Thyroid gland (tissue), 4 donors: ENCODE measurements around the gene EIF6. TPM values are rescaled to one million over a fixed set of nuclear protein-coding genes. Genes with fewer than 3 reads are reported as not detected.

ENCODE experiments used
- DNase-seq, 2 donors: peaks; one replicate each; pipeline ENCODE4 v3.0.0-alpha.2; 2019
- H3K27ac ChIP-seq, 3 donors: fragments of 200-600 bp; sonication (generic); 1 replicate in 2 of 3; 2 replicates in 1 of 3; pipeline ENCODE4 v1.5.1; 2016 to 2019; ENCODE audit warnings: mild to moderate bottlenecking in 1 of 3, moderate library complexity in 1 of 3
- H3K27me3 ChIP-seq: fragments of 200-600 bp; sonication (generic); one replicate; pipeline ENCODE4 v1.5.1; 2019
- H3K36me3 ChIP-seq, 2 donors: fragments of 200-600 bp; sonication (generic); one replicate each; pipeline ENCODE4 v1.5.1; 2016 to 2019
- H3K4me1 ChIP-seq, 2 donors: fragments of 200-600 bp; sonication (generic); one replicate each; pipeline ENCODE4 v1.5.1; 2017 to 2019
- H3K4me3 ChIP-seq, 3 donors: fragments of 200-600 bp; sonication (generic); replicated peaks in 1 of 3; 1 replicate in 2 of 3; 2 replicates in 1 of 3; pipeline ENCODE4 v1.5.1; 2016; ENCODE audit warnings: mild to moderate bottlenecking in 1 of 3
- H3K9me3 ChIP-seq: fragments of 200-600 bp; sonication (generic); one replicate; pipeline ENCODE4 v1.5.1; 2017
- CTCF ChIP-seq, 6 experiments: fragments of 200-600 bp in 3 of 6; fragments of 450-650 bp in 3 of 6; sonication (generic) in 3 of 6; IDR thresholded peaks; one replicate each; pipeline ENCODE4 v1.5.1; 2016 to 2019; ENCODE audit warnings: antibody characterized with exemption in 6 of 6, mild to moderate bottlenecking in 2 of 6, inconsistent platforms in 1 of 6, moderate library complexity in 1 of 6
- POLR2A ChIP-seq, 2 donors: fragments of 450-650 bp; IDR thresholded peaks; one replicate each; pipeline ENCODE4 v1.6.1; 2017; ENCODE audit warnings: antibody characterized with exemption in 2 of 2, mild to moderate bottlenecking in 2 of 2, moderate library complexity in 1 of 2
- WGBS, 2 donors: methylation state at CpG; one replicate each; pipeline ENCODE4 v1.1.5; 2017; 5-methylcytosine and 5-hydroxymethylcytosine counted together
- intact Hi-C: fragments of 100-400 bp; cut with DNase I; formaldehyde crosslinking; loops from one replicate; pipeline ENCODE4 v1.15.1; 2023
- total RNA-seq, 4 donors: library from RNA; depleted of rRNA; stranded (reverse); fragments of >200 nt; gene quantifications; one replicate each; pipeline ENCODE4 v1.2.3, GENCODE V29; 2016

Gene EIF6
- total RNA-seq, 4 donors from 2014 or later, result 30.3 to 94.2 (median 65.7) TPM

DNA sequence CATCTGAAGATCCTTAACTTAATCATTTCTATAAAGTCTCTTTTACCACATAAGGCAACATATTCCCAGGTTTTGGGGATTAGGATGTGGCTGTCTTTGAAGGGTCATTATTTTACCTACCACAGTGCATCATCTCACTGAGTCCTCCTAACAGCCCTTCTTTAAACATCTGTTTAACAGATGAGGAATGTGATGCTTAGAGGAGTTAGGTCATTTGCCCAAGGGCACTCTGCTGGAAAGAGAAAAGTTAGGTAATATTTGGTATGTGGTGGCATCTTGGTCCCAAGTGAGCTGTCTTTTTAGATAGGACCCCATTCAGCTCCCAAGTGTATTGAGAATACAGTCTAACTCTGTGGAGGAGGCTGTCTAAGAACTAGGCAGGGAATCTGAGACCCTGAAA is 47.1 kb downstream of the EIF6 start:
- Histone ChIP-seq H3K27me3 (no peaks in the 10 kb centered on the region), H3K4me3 (no peak overlapping the region), H3K4me1 (no peaks in the 10 kb centered on the region), H3K36me3 (no peaks in the 10 kb centered on the region), H3K9me3 (no peaks in the 10 kb centered on the region), H3K27ac (no peak overlapping the region)
- DNase-seq, result no peak
- intact Hi-C loops, result no loop called here
- no peak for TF ChIP-seq POLR2A (IDR thresholded peaks at IDR 0.05)
- no peak for TF ChIP-seq CTCF (IDR thresholded peaks at IDR 0.05)

- Histone ChIP-seq H3K4me3 (no peak overlapping the region), H3K27me3 (no peaks in the 10 kb centered on the region), H3K27ac (no peak overlapping the region), H3K9me3 (no peaks in the 10 kb centered on the region), H3K36me3 (no peaks in the 10 kb centered on the region), H3K4me1 (no peaks in the 10 kb centered on the region)
- WGBS, 2 donors, result 74 to 95% methylated on average over 6 of the region's 6 CpGs
- no peak for TF ChIP-seq POLR2A (IDR thresholded peaks at IDR 0.05)
- no peak for TF ChIP-seq CTCF (IDR thresholded peaks at IDR 0.05)
- intact Hi-C loops, result no loop called here
- peak in 1 of 2 donors; percentile 21 for DNase-seq
Measured at GRCh38 chr20:35235881-35236280, 48.7 kb downstream of the EIF6 start.

DNA sequence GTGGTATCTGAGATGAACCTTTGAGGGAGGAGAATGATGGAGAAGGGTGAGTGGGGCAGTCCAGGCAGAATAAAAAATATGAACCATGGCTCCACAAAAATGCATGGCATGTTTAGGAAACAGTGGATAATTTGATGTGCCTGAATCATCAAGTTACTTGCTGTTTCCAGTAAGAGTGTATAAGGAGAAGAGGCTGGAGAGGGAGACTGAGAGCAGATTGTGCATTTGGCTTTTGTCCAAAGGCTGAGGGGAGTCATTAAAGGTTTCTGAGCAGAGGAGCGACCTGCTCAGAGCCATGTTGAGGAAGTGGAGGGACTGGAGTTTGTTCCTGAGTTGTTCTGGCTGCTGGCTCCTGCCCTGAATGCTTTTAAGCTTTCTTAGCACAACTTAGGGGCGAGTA is 52.0 kb downstream of the EIF6 start:
- WGBS, 2 donors, result 76 to 77% methylated on average over 2 of the region's 2 CpGs
- no peak for DNase-seq
- H3K4me1 ChIP-seq, result no peaks in the 10 kb centered on the region
- intact Hi-C loops, result no loop called here
- H3K27me3 ChIP-seq, result no peaks in the 10 kb centered on the region
- H3K27ac ChIP-seq, result no peak overlapping the region
- no peak overlapping the region for H3K4me3 ChIP-seq
- H3K9me3 ChIP-seq, result no peaks in the 10 kb centered on the region
- no peaks in the 10 kb centered on the region for H3K36me3 ChIP-seq
- TF ChIP-seq POLR2A (IDR thresholded peaks at IDR 0.05) (no peak), CTCF (IDR thresholded peaks at IDR 0.05) (no peak)

Other genes starting within 250 kb of the EIF6 start
- 10 to 100 TPM; 53.3 to 76.8 (median 73.5) TPM for gene TRPC4AP, start 192.0 kb downstream of the EIF6 start, total RNA-seq
- 10 to 100 TPM; 13.7 to 31.0 (median 25.0) TPM for gene EDEM2, start 137.4 kb downstream of the EIF6 start, total RNA-seq
- 10 to 100 TPM; 11.2 to 56.0 (median 37.9) TPM for gene PROCR, start 112.7 kb downstream of the EIF6 start, total RNA-seq
- gene MMP24, start 58.1 kb downstream of the EIF6 start, total RNA-seq, result 1 to 10 TPM in 1 of 4 donors, under 1 TPM in 3; 0.67 to 1.6 (median 0.92) TPM
- 10 to 100 TPM; 18.3 to 40.3 (median 28.8) TPM for gene MMP24OS, start 6.7 kb downstream of the EIF6 start, total RNA-seq
- gene FAM83C, start 7.7 kb upstream of the EIF6 start, total RNA-seq, result not detected
- 10 to 100 TPM; 33.3 to 58.1 (median 46.4) TPM for gene UQCC1, start 127.2 kb upstream of the EIF6 start, total RNA-seq
- 1 to 10 TPM in 1 of 4 donors, under 1 TPM in 1, not detected in 2; 0.13 to 2.1 TPM for gene GDF5, start 153.5 kb upstream of the EIF6 start, total RNA-seq
- gene CEP250, start 170.8 kb upstream of the EIF6 start, total RNA-seq, result 100 to 1,000 TPM in 1 of 4 donors, 10 to 100 TPM in 3; 17.5 to 198 (median 34.8) TPM
- gene C20orf173, start 244.9 kb upstream of the EIF6 start, total RNA-seq, result not detected